ENCODE results near the gene SARDH.

SARDH gene

GRCh38 chr9:133618726-133619125, 119.4 kb downstream of the SARDH start:
- no peak for DNase-seq

GRCh38 chr9:133616643-133617405, 121.3 kb downstream of the SARDH start:
- DNase-seq, result no peak

- DNase-seq, result no peak
These were observed 122.5 kb downstream of the SARDH start for GRCh38 chr9:133615606-133616188.

- DNase-seq, result no peak
These were observed 123.0 kb downstream of the SARDH start for GRCh38 chr9:133615186-133615585.

GRCh38 chr9:133614678-133615077, 123.5 kb downstream of the SARDH start:
- DNase-seq, result no peak

GRCh38 chr9:133614056-133614455, 124.1 kb downstream of the SARDH start:
- DNase-seq, result no peak
